SK-N-SH (cell line): Measurements from ENCODE around the gene FAM177A1. TPM values are rescaled to one million over a fixed set of nuclear protein-coding genes. Genes with fewer than 3 reads are reported as not detected.

Source experiments
- CTCF ChIA-PET: fragments of 300-600, 350-600 bp; formaldehyde crosslinking; extraction: SDS; loops from one replicate; lab custom pipeline; 2021; lab: Yijun Ruan, JAX
- POLR2A ChIA-PET: fragments of 350-600 bp; sonication (Branson Sonifier 250); formaldehyde crosslinking; extraction: SDS; loops from one replicate; lab custom pipeline; 2020; ENCODE audit warnings: antibody characterized with exemption, inconsistent platforms; lab: Yijun Ruan, JAX
- DNase-seq: peaks from one replicate; pipeline ENCODE4 v3.0.0; 2012
- H2AFZ ChIP-seq: fragments of 200-600 bp; sonication (generic); 2 replicates; pipeline ENCODE4 v1.8.1; 2016; ENCODE audit warnings: antibody characterized with exemption, mild to moderate bottlenecking, low read depth
- H3F3A ChIP-seq: fragments of 200-600 bp; sonication (generic); replicated peaks from 2 replicates; pipeline ENCODE3; 2016; ENCODE audit warnings: antibody characterized with exemption, mild to moderate bottlenecking; ENCODE audit not compliant: insufficient read depth
- H3K27ac ChIP-seq, 2 experiments: fragments of 200-500 bp in 1 of 2; fragments of 200-600 bp in 1 of 2; sonication (Bioruptor generic) in 1 of 2; sonication (generic), shearing (Covaris generic) in 1 of 2; 2 replicates each; pipeline versions ENCODE4 v1.5.1 to v1.6.1; 2014 to 2016; ENCODE audit warnings: low read depth in 2 of 2, inconsistent platforms in 1 of 2, low read length in 1 of 2, mild to moderate bottlenecking in 1 of 2, mixed read lengths in 1 of 2
- H3K27me3 ChIP-seq: fragments of 200-600 bp; sonication (generic), shearing (Covaris generic); 2 replicates; pipeline ENCODE4 v1.6.1; 2016; ENCODE audit warnings: mixed run types; ENCODE audit not compliant: insufficient read depth
- H3K36me3 ChIP-seq, 2 experiments: fragments of 200-500 bp in 1 of 2; fragments of 200-600 bp in 1 of 2; sonication (Bioruptor generic) in 1 of 2; sonication (generic) in 1 of 2; replicated peaks in 1 of 2; 2 replicates each; pipeline versions ENCODE3 to v1.5.1; 2014 to 2016; ENCODE audit warnings: low read length in 1 of 2, mild to moderate bottlenecking in 1 of 2; ENCODE audit not compliant: insufficient read depth in 2 of 2, control insufficient read depth in 1 of 2
- H3K4me1 ChIP-seq, 2 experiments: fragments of 200-500 bp in 1 of 2; fragments of 200-600 bp in 1 of 2; sonication (Bioruptor generic) in 1 of 2; sonication (generic), shearing (Covaris generic) in 1 of 2; 2 replicates each; pipeline versions ENCODE4 v1.5.1 to v1.6.1; 2014 to 2016; ENCODE audit warnings: low read depth in 1 of 2, low read length in 1 of 2, mixed run types in 1 of 2; ENCODE audit not compliant: insufficient read depth in 2 of 2, control insufficient read depth in 1 of 2
- H3K4me2 ChIP-seq: fragments of 200-600 bp; sonication (generic), shearing (Covaris generic); 2 replicates; pipeline ENCODE4 v1.6.1; 2017; ENCODE audit warnings: mixed run types
- H3K4me3 ChIP-seq, 2 experiments: fragments of 200-500 bp in 1 of 2; fragments of 200-600 bp in 1 of 2; sonication (Bioruptor generic) in 1 of 2; sonication (generic), shearing (Covaris generic) in 1 of 2; 2 replicates each; pipeline versions ENCODE4 v1.5.1 to v1.8.1; 2014 to 2016; ENCODE audit warnings: low read depth in 2 of 2, inconsistent platforms in 1 of 2, low read length in 1 of 2, mild to moderate bottlenecking in 1 of 2, mixed read lengths in 1 of 2, moderate library complexity in 1 of 2
- H3K79me2 ChIP-seq: fragments of 200-600 bp; sonication (generic); 2 replicates; pipeline ENCODE4 v1.8.1; 2017; ENCODE audit warnings: mild to moderate bottlenecking; ENCODE audit not compliant: insufficient read depth
- H3K9ac ChIP-seq: fragments of 200-600 bp; sonication (generic); 2 replicates; pipeline ENCODE4 v1.6.1; 2017; ENCODE audit warnings: mixed run types
- H3K9me2 ChIP-seq: fragments of 200-600 bp; sonication (generic); 2 replicates; pipeline ENCODE4 v1.6.1; 2017; ENCODE audit warnings: mixed run types
- H3K9me3 ChIP-seq: fragments of 200-600 bp; sonication (generic); 2 replicates; pipeline ENCODE4 v1.6.1; 2017; ENCODE audit warnings: mixed run types, mild to moderate bottlenecking, moderate library complexity
- H4K20me1 ChIP-seq: fragments of 200-600 bp; sonication (generic); 2 replicates; pipeline ENCODE4 v1.6.1; 2017; ENCODE audit warnings: mild to moderate bottlenecking, mixed run types; ENCODE audit not compliant: insufficient read depth
- ELF1 ChIP-seq: IDR thresholded peaks from 2 replicates; pipeline ENCODE4 v1.4.0; 2012
- JUND ChIP-seq: IDR thresholded peaks from 2 replicates; pipeline ENCODE4 v1.4.0; 2012
- NFIC ChIP-seq: IDR thresholded peaks from 2 replicates; pipeline ENCODE4 v1.4.0; 2012; ENCODE audit warnings: borderline replicate concordance
- POLR2AphosphoS5 ChIP-seq: IDR thresholded peaks from 2 replicates; pipeline ENCODE4 v1.6.1; 2012; ENCODE audit warnings: low read depth, low read length
- RCOR1 ChIP-seq: fragments of 150-350 bp; IDR thresholded peaks from 2 replicates; pipeline ENCODE4 v1.6.1; 2017; ENCODE audit warnings: antibody characterized with exemption, low read length
- RFX5 ChIP-seq: IDR thresholded peaks from 2 replicates; pipeline ENCODE4 v1.6.1; 2012; ENCODE audit warnings: mild to moderate bottlenecking, improper control_type of control experiment, low read length
- YY1 ChIP-seq: IDR thresholded peaks from 2 replicates; pipeline ENCODE4 v1.4.0; 2012; ENCODE audit warnings: low read depth, mild to moderate bottlenecking
- WGBS: methylation state at CpG from one replicate; pipeline ENCODE4 v1.1.6; 2017; ENCODE audit warnings: low lambda C conversion rate; 5-methylcytosine and 5-hydroxymethylcytosine counted together
- polyA plus RNA-seq, 3 experiments: library from polyadenylated mRNA; depleted of rRNA; stranded (reverse); fragments of >200 nt; gene quantifications; 2 replicates each; pipeline ENCODE4 v1.2.3, GENCODE V29; 2012
- TF ChIP-seq, protein P1 (sequence below): IDR thresholded peaks from 2 replicates; pipeline ENCODE4 v1.6.1; 2012; ENCODE audit warnings: mild to moderate bottlenecking, low read depth, low read length, moderate library complexity
- TF ChIP-seq, protein P2 (sequence below): IDR thresholded peaks from 2 replicates; pipeline ENCODE4 v1.4.0; 2012; ENCODE audit warnings: low read depth
- TF ChIP-seq, protein P3 (sequence below): IDR thresholded peaks from 2 replicates; pipeline ENCODE4; 2012

FAM177A1 gene
- polyA plus RNA-seq, 1 of the 3 experiments (the other 2 are of a cell fraction), result 36.7 TPM

DNA sequence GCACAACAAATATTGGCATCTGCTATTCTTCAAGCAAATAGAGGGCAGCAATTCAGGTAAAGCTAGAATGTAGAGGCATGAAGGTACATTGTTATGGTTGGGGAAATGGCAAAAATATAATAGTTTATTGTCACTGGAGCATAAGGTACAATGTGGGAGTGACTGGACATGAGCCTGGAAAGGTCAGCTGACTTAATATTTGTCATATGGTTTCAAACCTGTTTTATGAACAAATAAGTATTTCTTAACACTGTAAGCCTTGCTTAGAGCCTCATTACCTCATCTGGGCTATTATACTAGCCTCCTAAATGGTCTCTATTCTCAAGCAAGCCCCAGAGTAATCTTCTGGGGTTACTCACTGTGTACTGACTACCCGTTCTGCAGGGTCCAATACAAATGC, 33.7 kb downstream of the FAM177A1 start:
- WGBS, result 87% methylated on average over 1 of the region's 1 CpG
- POLR2A ChIA-PET, result no interaction called here
- H3F3A ChIP-seq, result peaks cover 17% of the 10 kb centered on the region
- H3K9ac ChIP-seq, result no peak overlapping the region
- peaks cover 36 to 56% of the 10 kb centered on the region in 2 experiments for H3K36me3 ChIP-seq
- no peak for TF ChIP-seq RFX5
- TF ChIP-seq, protein P1, sequence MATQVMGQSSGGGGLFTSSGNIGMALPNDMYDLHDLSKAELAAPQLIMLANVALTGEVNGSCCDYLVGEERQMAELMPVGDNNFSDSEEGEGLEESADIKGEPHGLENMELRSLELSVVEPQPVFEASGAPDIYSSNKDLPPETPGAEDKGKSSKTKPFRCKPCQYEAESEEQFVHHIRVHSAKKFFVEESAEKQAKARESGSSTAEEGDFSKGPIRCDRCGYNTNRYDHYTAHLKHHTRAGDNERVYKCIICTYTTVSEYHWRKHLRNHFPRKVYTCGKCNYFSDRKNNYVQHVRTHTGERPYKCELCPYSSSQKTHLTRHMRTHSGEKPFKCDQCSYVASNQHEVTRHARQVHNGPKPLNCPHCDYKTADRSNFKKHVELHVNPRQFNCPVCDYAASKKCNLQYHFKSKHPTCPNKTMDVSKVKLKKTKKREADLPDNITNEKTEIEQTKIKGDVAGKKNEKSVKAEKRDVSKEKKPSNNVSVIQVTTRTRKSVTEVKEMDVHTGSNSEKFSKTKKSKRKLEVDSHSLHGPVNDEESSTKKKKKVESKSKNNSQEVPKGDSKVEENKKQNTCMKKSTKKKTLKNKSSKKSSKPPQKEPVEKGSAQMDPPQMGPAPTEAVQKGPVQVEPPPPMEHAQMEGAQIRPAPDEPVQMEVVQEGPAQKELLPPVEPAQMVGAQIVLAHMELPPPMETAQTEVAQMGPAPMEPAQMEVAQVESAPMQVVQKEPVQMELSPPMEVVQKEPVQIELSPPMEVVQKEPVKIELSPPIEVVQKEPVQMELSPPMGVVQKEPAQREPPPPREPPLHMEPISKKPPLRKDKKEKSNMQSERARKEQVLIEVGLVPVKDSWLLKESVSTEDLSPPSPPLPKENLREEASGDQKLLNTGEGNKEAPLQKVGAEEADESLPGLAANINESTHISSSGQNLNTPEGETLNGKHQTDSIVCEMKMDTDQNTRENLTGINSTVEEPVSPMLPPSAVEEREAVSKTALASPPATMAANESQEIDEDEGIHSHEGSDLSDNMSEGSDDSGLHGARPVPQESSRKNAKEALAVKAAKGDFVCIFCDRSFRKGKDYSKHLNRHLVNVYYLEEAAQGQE, result no peak
- TF ChIP-seq POLR2AphosphoS5, result no peak
- TF ChIP-seq ELF1, result no peak
- TF ChIP-seq RCOR1, result no peak
- TF ChIP-seq, all 33 proteins: peak for 0
- Histone ChIP-seq H3K9me2 (no peaks in the 10 kb centered on the region), H4K20me1 (no peaks in the 10 kb centered on the region), H2AFZ (no peak overlapping the region), H3K4me3 (no peak overlapping the region), H3K27ac (no peak overlapping the region), H3K79me2 (0 out of 2 replicates have a peak, but pooled peaks cover 3% of the 10 kb centered on the region), H3K9me3 (no peaks in the 10 kb centered on the region), H3K27me3 (no peaks in the 10 kb centered on the region), H3K4me2 (no peak overlapping the region), H3K4me1 (no peaks in the 10 kb centered on the region)
- DNase-seq, result no peak
- CTCF ChIA-PET, result no interaction called here

DNA sequence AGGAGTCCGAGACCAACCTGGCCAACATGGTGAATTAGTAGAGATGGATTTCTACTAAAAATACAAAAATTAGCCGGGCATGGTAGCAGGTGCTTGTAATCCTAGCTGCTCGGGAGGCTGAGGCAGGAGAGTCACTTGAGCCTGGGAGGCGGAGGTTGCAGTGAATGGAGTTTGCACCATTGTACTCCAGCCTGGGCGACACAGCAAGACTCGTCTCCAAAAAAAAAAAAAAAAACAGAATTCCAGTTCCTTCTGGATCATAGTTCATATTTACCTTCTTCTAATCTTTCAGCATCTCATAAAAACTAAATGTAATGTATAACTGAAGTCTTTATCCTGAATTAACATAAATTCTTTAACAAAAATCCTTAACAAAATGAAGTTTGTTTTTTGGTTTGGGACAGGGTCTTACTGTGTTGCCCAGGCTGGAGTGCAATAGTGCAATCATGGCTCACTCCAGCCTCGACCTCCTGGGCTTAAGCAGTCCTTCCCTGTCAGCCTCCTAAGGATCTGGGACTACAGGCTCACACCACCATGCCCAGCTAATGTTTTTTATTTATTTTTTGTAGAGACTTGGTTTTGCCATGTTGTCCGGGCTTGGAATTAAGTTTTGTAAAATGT, 37.6 kb downstream of the FAM177A1 start:
- Histone ChIP-seq H3K9me3 (no peaks in the 10 kb centered on the region), H3K9ac (no peak overlapping the region), H3K9me2 (no peaks in the 10 kb centered on the region), H2AFZ (no peak overlapping the region), H3K4me3 (no peak overlapping the region), H3K36me3 (peaks cover 47 to 70% of the 10 kb centered on the region in 2 experiments), H3K4me1 (no peaks in the 10 kb centered on the region), H3K4me2 (no peak overlapping the region), H3K27me3 (no peaks in the 10 kb centered on the region), H3F3A (peaks cover 35% of the 10 kb centered on the region), H3K79me2 (0 out of 2 replicates have a peak, but pooled peaks cover 3% of the 10 kb centered on the region), H4K20me1 (no peaks in the 10 kb centered on the region), H3K27ac (no peak overlapping the region)
- 95% methylated on average over 8 of the region's 8 CpGs for WGBS
- POLR2A ChIA-PET, result no interaction called here
- CTCF ChIA-PET, result interaction anchor here (1.2 to 1.6 kb wide), 2 partner anchors 9 to 19 kb away, joined by 3 read pairs; no protein-coding TSS in a partner anchor
- TF ChIP-seq NFIC, result no peak
- no peak for TF ChIP-seq JUND
- TF ChIP-seq, protein P1, result no peak
- TF ChIP-seq, protein P2, sequence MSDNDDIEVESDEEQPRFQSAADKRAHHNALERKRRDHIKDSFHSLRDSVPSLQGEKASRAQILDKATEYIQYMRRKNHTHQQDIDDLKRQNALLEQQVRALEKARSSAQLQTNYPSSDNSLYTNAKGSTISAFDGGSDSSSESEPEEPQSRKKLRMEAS, result no peak
- TF ChIP-seq YY1, result no peak
- TF ChIP-seq, protein P3, sequence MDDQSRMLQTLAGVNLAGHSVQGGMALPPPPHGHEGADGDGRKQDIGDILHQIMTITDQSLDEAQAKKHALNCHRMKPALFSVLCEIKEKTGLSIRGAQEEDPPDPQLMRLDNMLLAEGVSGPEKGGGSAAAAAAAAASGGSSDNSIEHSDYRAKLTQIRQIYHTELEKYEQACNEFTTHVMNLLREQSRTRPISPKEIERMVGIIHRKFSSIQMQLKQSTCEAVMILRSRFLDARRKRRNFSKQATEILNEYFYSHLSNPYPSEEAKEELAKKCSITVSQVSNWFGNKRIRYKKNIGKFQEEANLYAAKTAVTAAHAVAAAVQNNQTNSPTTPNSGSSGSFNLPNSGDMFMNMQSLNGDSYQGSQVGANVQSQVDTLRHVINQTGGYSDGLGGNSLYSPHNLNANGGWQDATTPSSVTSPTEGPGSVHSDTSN, result no peak
- no peak for DNase-seq
